NCI-H2107 treated with DMSO at 0.1 percent for 48 hours (cell line): ENCODE results near the gene CFAP57.

Experiments
- DNase-seq: peaks from one replicate; lab custom pipeline; 2025; ENCODE audit not compliant: unreplicated experiment; lab: John Stamatoyannopoulos, UW

Gene CFAP57

DNA sequence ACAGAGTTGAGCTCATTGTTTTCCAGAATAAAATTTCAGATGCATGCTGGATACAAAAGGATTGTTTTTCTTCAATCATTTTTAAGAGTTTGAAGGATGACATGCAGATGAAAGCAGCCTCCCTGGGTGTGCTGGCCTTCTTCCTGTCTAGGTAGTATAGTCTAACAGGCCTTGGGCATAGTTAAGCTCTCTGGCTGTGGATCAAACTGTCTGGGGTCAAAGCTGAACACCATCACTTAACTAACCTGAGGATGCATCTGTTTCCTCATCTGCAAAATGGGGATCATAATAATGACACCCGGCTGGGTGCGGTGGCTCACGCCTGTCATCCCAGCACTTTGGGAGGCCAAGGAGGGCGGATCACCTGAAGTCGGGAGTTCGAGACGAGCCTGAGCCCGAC is 122.6 kb downstream of the CFAP57 start:
- DNase-seq: no peak

DNA sequence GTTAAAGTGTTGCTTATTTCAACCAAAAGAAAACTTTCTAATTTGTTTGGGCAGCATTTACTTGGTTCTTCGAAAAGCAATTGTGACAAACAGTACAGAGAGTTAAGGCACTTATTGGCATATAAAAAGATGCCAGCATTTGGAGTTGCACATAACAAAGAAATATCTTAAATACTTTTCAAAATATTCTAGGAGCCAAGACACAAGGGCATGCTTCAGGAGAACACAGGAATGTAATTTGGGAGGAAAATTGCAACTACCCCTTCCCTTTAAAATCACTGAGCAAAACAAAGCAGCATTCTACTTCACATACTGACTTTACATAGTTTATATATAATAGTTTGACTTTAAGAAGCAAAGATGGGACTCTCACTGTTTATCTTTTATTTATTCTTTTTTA is 124.1 kb downstream of the CFAP57 start:
- DNase-seq: no peak

DNA sequence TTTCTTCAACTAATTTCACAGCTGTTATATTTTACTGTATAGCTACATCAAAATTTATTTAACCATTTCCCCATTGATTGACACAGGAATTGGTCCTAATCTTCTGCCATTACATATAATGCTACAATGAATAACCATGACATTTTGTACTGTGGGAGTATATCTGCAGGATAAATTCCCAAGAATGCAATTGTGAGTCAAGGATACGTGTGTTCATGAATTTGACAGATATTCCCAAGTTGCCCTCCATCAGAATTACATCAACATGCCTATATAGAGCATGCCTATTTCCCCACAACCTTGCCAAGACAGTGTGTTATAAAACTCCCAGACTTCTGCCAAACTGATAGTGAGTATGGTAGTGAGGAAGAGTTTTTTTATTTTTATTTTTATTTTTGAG is 125.9 kb downstream of the CFAP57 start:
- no peak for DNase-seq

DNA sequence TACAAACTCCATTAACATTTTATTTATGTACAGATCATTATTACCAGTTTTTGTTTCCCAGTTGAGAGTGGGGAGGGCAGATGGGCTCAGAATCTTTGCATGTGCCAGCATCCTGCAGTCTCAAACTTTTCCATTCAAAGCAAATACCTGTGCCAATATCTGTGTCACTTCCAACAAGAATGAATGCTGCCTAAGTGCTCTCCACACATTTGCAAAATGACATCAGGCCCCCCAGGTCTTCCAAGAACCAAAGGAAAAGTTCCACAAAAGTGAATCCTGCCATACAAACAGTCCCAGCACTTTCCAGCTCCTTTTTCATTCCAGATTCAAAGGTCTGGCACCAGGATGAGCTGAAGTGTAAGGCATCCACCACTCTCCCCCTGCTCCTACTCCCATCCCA is 127.0 kb downstream of the CFAP57 start:
- DNase-seq: no peak

DNA sequence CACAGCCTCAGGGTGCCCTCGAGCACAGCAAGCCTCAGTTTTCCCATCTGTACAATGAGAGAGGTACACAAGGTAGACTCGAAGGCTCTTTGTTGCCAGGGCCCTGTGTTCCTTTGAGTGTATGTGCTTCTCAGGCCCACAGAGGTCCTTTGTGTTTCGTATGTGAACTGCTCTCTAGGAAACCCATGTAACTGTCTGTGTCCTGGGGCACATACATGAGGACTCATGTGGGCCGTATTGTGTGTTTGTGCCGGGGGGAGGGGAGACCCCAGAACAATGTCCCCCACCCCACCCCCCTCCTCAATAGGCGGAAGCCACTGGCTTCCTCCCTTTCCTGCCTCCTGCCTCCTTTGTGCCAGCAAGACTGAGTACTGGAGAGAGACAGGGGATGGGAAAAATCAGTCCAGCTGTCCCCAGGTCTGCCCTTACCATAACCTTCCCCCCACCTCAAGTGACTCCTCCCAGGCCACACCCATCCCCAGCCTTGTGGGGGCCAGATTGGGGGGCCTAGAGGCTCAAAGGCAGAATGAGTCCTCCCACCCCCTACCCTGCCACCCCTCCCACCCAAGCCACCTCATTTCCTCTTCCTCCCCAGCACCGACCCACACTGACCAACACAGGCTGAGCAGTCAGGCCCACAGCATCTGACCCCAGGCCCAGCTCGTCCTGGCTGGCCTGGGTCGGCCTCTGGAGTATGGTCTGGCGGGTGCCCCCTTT is 128.4 kb downstream of the CFAP57 start, which contains the start of gene TIE1:
Gene TIE1 (plus strand): TSS at position 605 of the 717 bp plus-strand sequence. CDS start 90 bp downstream, at position 695.
- no peak for DNase-seq

DNA sequence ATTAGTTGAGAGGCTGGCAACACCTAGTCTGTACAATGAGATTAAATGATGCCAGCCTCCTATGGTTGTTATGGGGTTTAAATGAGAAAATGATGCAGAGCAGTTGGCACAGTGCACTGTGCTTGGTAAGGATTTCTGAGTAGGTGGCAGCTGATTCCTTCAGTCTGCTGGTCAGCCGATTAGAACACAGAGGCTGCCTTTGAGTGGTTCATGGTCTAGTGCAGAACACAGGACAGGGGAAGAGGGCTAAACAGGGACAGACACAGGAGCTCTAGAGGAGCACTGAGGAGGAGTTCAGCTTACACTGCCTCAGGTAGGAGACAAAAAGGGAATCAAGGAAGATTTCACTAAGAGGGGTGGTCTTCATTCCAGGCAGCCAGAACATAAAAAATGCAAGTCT is 130.1 kb downstream of the CFAP57 start:
- DNase-seq: no peak

DNA sequence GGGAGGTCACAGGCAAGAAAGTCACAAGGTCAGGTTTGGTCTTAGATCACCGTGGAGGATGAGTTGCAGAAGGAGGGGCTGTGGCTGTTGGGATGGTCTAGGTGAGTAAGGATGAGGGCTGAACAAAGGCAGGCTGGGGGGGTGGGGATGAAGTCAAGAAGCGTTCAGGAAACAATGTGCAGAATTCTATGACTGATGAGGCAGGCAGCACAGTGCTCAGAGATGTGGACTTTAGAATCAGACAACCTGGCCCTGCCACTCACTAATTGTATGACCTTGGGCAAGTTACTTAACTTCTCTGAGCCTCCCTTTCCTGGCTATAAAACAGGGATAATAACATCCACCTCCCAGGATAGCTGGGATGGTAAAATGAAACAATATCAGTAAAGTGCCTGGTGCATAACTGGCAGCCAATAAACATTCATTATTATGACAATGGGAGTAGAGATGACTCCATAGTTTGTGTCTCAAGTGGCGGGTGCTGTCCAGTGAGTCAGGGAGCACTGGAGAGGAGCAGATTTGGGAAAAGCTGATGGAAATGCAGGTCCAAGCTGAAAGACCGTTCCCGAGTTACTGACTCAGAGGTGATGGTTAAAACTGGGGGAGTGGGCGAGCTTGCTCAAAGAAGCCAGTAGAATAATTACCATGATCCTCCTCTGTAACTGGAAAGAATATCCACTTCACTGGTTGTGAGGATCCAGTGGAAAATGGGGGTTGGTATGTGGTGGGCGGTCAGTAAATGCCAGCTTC is 130.8 kb downstream of the CFAP57 start:
- no peak for DNase-seq

DNA sequence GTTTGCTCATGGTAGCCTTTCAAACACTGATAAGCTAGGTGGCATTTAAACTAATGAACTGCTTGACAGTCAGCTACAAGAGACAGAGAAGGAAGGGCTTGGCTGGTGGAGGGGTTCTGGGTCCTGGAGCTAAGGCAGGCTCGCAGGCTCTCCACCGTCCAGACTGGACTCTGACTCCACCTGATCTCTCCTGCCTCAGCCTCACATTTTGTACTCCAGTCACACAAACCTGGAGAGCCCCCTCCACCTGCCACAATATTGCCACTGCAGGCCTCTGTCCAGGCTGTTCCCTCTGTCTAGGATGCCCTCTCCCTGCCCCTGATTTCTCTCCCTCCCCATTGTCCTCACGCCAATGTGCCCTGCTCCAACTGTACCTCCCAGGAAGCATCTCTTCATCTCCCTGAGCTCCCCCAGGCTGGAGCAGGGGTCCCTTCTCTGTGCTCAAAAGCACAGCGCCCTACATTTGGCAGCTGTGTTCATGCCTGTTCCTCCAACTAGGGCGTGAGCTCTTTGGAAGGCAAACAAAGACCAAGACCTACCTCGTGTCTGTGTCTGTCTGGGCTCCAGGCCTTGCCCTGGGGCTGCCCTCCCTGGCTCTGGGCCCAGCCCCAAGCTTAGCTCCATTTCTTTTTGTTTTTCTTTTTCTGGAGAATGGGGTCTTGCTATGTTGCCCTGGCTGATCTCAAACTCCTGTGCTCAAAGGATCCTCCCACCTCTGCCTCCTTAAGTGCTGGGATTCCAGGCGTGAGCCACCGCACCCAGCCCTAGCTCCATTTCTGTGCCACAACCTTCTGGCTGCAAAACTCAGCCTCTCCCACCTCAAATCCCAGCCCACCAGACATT is 131.6 kb downstream of the CFAP57 start:
- DNase-seq: no peak
